HepG2 (cell line): ENCODE data around the gene PRKCSH. TPM values are rescaled to one million over a fixed set of nuclear protein-coding genes. Genes with fewer than 3 reads are reported as not detected.
A peak's percentile ranks its signal among the peaks of the same experiment; 100 is the strongest.

Experiments
- DR1 ChIP-seq: sonication (generic); formaldehyde crosslinking; IDR thresholded peaks from 2 replicates; pipeline ENCODE4 v1.8.0; 2021; ENCODE audit warnings: mild to moderate bottlenecking, missing genetic modification reagents, inconsistent platforms
- KAT7 ChIP-seq: IDR thresholded peaks from 2 replicates; pipeline ENCODE4 v1.6.1; 2018; ENCODE audit warnings: borderline replicate concordance, missing compliant biosample characterization
- MIXL1 ChIP-seq: IDR thresholded peaks from 2 replicates; pipeline ENCODE4 v1.6.1; 2016
- RELA ChIP-seq: sonication (generic); formaldehyde crosslinking; IDR thresholded peaks from 2 replicates; pipeline ENCODE4 v1.4.0; 2020; ENCODE audit warnings: missing genetic modification reagents
- REPIN1 ChIP-seq: sonication (generic); formaldehyde crosslinking; IDR thresholded peaks from 2 replicates; pipeline ENCODE4 v1.8.0; 2022; ENCODE audit warnings: missing genetic modification reagents, low read depth, mild to moderate bottlenecking, borderline replicate concordance
- RFX3 ChIP-seq: IDR thresholded peaks from 2 replicates; pipeline ENCODE4 v1.6.1; 2016; ENCODE audit warnings: missing biosample characterization, missing genetic modification reagents
- SNAPC2 ChIP-seq: sonication (generic); formaldehyde crosslinking; IDR thresholded peaks from 2 replicates; pipeline ENCODE4 v1.8.1; 2022; ENCODE audit warnings: mild to moderate bottlenecking, missing genetic modification reagents
- SRSF1 ChIP-seq: fragments of 200-400 bp; formaldehyde crosslinking; optimal IDR thresholded peaks from 2 replicates; pipeline ENCODE3; 2017; ENCODE audit warnings: mild to moderate bottlenecking, low read depth, low read length, moderate library complexity
- SSRP1 ChIP-seq: IDR thresholded peaks from 2 replicates; pipeline ENCODE4 v1.6.1; 2016; ENCODE audit warnings: control low read depth
- STAG1 ChIP-seq: sonication (generic); formaldehyde crosslinking; IDR thresholded peaks from 2 replicates; pipeline ENCODE4 v1.4.0; 2020; ENCODE audit warnings: missing genetic modification reagents
- WIZ ChIP-seq: sonication (generic); formaldehyde crosslinking; IDR thresholded peaks from 2 replicates; pipeline ENCODE4 v1.5.1; 2020; ENCODE audit warnings: mild to moderate bottlenecking, missing genetic modification reagents
- ZBTB38 ChIP-seq: sonication (generic); formaldehyde crosslinking; IDR thresholded peaks from 2 replicates; pipeline ENCODE4 v1.5.1; 2020; ENCODE audit warnings: mild to moderate bottlenecking, missing genetic modification reagents
- ZNF124 ChIP-seq: sonication (generic); formaldehyde crosslinking; IDR thresholded peaks from 2 replicates; pipeline ENCODE4 v1.4.0; 2020; ENCODE audit warnings: missing genetic modification reagents
- ZNF274 ChIP-seq: sonication (generic); formaldehyde crosslinking; IDR thresholded peaks from 2 replicates; pipeline ENCODE4 v1.5.1; 2020; ENCODE audit warnings: mild to moderate bottlenecking, missing genetic modification reagents
- ZNF564 ChIP-seq: sonication (generic); formaldehyde crosslinking; IDR thresholded peaks from 2 replicates; pipeline ENCODE4 v1.8.1; 2023; ENCODE audit warnings: mild to moderate bottlenecking, missing genetic modification reagents
- ZNF572 ChIP-seq: sonication (generic); formaldehyde crosslinking; IDR thresholded peaks from 2 replicates; pipeline ENCODE4 v1.5.1; 2020; ENCODE audit warnings: mild to moderate bottlenecking, missing genetic modification reagents
- ZNF747 ChIP-seq: sonication (generic); formaldehyde crosslinking; IDR thresholded peaks from 2 replicates; pipeline ENCODE4 v1.8.1; 2023; ENCODE audit warnings: missing genetic modification reagents, mild to moderate bottlenecking, borderline replicate concordance
- polyA plus RNA-seq, 8 experiments: library from polyadenylated mRNA; depleted of rRNA in 3 of 8; stranded (reverse) in 7 of 8; unstranded in 1 of 8; fragments of >200 nt; fragmentation: Illumina TruSeq in 4 of 8; extraction: Trizol in 4 of 8; gene quantifications; 2 replicates each; pipeline versions ENCODE4 v1.2.1 to v1.2.3, GENCODE V29; 2011 to 2016; ENCODE audit warnings: low read depth in 4 of 8, missing spikeins in 1 of 8, mixed read lengths in 1 of 8; ENCODE audit not compliant: insufficient read depth in 1 of 8
- total RNA-seq, 5 experiments: library from RNA; depleted of rRNA; stranded (reverse); fragments of >200 nt; fragmentation: Illumina TruSeq; extraction: Trizol; gene quantifications; 2 replicates each; pipeline ENCODE4 v1.2.3, GENCODE V29; 2016; ENCODE audit warnings: low read depth in 1 of 5
- TF ChIP-seq, protein P1 (sequence below): IDR thresholded peaks from 2 replicates; pipeline ENCODE4 v1.6.1; 2016; ENCODE audit warnings: missing genetic modification reagents, missing compliant biosample characterization
- TF ChIP-seq, protein P2 (sequence below): IDR thresholded peaks from 2 replicates; pipeline ENCODE4 v1.6.1; 2018; ENCODE audit warnings: missing genetic modification reagents, mild to moderate bottlenecking, missing compliant biosample characterization
- TF ChIP-seq, protein P3 (sequence below): IDR thresholded peaks from 2 replicates; pipeline ENCODE4 v1.6.1; 2016

PRKCSH gene
- total and polyA plus RNA-seq, 2 of the 13 experiments (the other 11 are each of a cell fraction or from before 2014, with no cell fraction given), result 85.1 to 125 TPM

- no peak for TF ChIP-seq ZNF564 (CRISPR knock-in tag)
- TF ChIP-seq SRSF1, result peak; percentile 33
- TF ChIP-seq, protein P1, sequence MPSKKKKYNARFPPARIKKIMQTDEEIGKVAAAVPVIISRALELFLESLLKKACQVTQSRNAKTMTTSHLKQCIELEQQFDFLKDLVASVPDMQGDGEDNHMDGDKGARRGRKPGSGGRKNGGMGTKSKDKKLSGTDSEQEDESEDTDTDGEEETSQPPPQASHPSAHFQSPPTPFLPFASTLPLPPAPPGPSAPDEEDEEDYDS, result peak; percentile 69; the same call in 1 of the 2 replicates
- peak; percentile 69 for TF ChIP-seq ZBTB38
- no peak; the same call in 1 of the 2 replicates for TF ChIP-seq ZNF747 (CRISPR knock-in tag)
- 0 out of 2 replicates have a peak, but pooled peaks have one; percentile 8 for TF ChIP-seq STAG1 (CRISPR knock-in tag)
- peak; percentile 41 for TF ChIP-seq ZNF124 (CRISPR knock-in tag)
- TF ChIP-seq DR1 (CRISPR knock-in tag), result peak; percentile 72
- TF ChIP-seq, protein P2, sequence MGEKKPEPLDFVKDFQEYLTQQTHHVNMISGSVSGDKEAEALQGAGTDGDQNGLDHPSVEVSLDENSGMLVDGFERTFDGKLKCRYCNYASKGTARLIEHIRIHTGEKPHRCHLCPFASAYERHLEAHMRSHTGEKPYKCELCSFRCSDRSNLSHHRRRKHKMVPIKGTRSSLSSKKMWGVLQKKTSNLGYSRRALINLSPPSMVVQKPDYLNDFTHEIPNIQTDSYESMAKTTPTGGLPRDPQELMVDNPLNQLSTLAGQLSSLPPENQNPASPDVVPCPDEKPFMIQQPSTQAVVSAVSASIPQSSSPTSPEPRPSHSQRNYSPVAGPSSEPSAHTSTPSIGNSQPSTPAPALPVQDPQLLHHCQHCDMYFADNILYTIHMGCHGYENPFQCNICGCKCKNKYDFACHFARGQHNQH (CRISPR knock-in tag), result peak; percentile 66
- peak; percentile 93; the same call in 1 of the 2 replicates for TF ChIP-seq ZNF572 (CRISPR knock-in tag)
- TF ChIP-seq SNAPC2 (CRISPR knock-in tag), result no peak
- TF ChIP-seq, protein P3, sequence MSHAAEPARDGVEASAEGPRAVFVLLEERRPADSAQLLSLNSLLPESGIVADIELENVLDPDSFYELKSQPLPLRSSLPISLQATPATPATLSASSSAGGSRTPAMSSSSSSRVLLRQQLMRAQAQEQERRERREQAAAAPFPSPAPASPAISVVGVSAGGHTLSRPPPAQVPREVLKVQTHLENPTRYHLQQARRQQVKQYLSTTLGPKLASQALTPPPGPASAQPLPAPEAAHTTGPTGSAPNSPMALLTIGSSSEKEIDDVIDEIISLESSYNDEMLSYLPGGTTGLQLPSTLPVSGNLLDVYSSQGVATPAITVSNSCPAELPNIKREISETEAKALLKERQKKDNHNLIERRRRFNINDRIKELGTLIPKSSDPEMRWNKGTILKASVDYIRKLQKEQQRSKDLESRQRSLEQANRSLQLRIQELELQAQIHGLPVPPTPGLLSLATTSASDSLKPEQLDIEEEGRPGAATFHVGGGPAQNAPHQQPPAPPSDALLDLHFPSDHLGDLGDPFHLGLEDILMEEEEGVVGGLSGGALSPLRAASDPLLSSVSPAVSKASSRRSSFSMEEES (CRISPR knock-in tag), result peak; percentile 56
- TF ChIP-seq ZNF274 (CRISPR knock-in tag), result peak; percentile 61; the same call in 1 of the 2 replicates
- no peak for TF ChIP-seq SSRP1
- 0 out of 2 replicates have a peak, but pooled peaks have one; percentile 28 for TF ChIP-seq KAT7 (CRISPR knock-in tag)
- peak; percentile 93 for TF ChIP-seq RFX3
- TF ChIP-seq WIZ, result peak; percentile 78; the same call in 1 of the 2 replicates
- 0 out of 2 replicates have a peak, but pooled peaks have one; percentile 78 for TF ChIP-seq MIXL1 (CRISPR knock-in tag)
- TF ChIP-seq REPIN1, result peak; percentile 88; the same call in 1 of the 2 replicates
- peak; percentile 23; the same call in 1 of the 2 replicates for TF ChIP-seq RELA (CRISPR knock-in tag)
Measured at GRCh38 chr19:11435057-11435832, at the start of gene PRKCSH, which contains the start of gene ODAD3 (continued).
